Fibroblast of the conjunctiva (primary cell): ENCODE measurements around the gene MTA3.
A peak's percentile ranks its signal among the peaks of the same experiment; 100 is the strongest.
"Not testable (repeated sequence)": the region's sequence is repeated elsewhere in the genome, so short reads cannot be mapped to it uniquely, and the experiment has no call there.

Source experiments
- DNase-seq: peaks from one replicate; pipeline ENCODE4 v3.0.0-alpha.2; 2010; ENCODE audit warnings: low read depth

MTA3 gene

GRCh38 chr2:42567806-42568400, 529 bp upstream of the MTA3 start:
- DNase-seq, result no peak

- DNase-seq, result no peak
These were observed 782 bp downstream of the MTA3 start for GRCh38 chr2:42569116-42569711.

GRCh38 chr2:42569883-42570282, 1.5 kb downstream of the MTA3 start:
- no peak for DNase-seq

GRCh38 chr2:42572297-42573081, 4.1 kb downstream of the MTA3 start:
- DNase-seq, result no peak

- no peak for DNase-seq
These were observed 4.8 kb downstream of the MTA3 start for GRCh38 chr2:42573256-42573655.

GRCh38 chr2:42575458-42576064, 7.1 kb downstream of the MTA3 start:
- no peak for DNase-seq

- no peak for DNase-seq
These were observed 10.2 kb downstream of the MTA3 start for GRCh38 chr2:42578621-42579020.

- no peak for DNase-seq
These were observed 12.8 kb downstream of the MTA3 start for GRCh38 chr2:42581257-42581656.

- not testable (repeated sequence) for DNase-seq
These were observed 16.2 kb downstream of the MTA3 start for GRCh38 chr2:42584628-42585027.

GRCh38 chr2:42585779-42586178, 17.3 kb downstream of the MTA3 start:
- no peak for DNase-seq

GRCh38 chr2:42587526-42588117, 19.2 kb downstream of the MTA3 start:
- DNase-seq, result no peak

GRCh38 chr2:42588121-42588520, 19.7 kb downstream of the MTA3 start:
- DNase-seq, result no peak

- no peak for DNase-seq
These were observed 21.7 kb downstream of the MTA3 start for GRCh38 chr2:42590176-42590575.

- DNase-seq, result no peak
These were observed 24.9 kb downstream of the MTA3 start for GRCh38 chr2:42593282-42593681.

- no peak for DNase-seq
These were observed 30.2 kb downstream of the MTA3 start for GRCh38 chr2:42598656-42599055.

- DNase-seq, result peak; percentile 59
These were observed 32.6 kb downstream of the MTA3 start for GRCh38 chr2:42601076-42601475.

GRCh38 chr2:42602218-42602875, 33.9 kb downstream of the MTA3 start:
- DNase-seq, result no peak

GRCh38 chr2:42602876-42603219, 34.4 kb downstream of the MTA3 start:
- DNase-seq, result no peak

- DNase-seq, result not testable (repeated sequence)
These were observed 36.0 kb downstream of the MTA3 start for GRCh38 chr2:42604341-42604867.

GRCh38 chr2:42606166-42606565, 37.7 kb downstream of the MTA3 start:
- DNase-seq, result not testable (repeated sequence)

GRCh38 chr2:42607101-42607637, 38.7 kb downstream of the MTA3 start:
- no peak for DNase-seq
